SKM-1 (cell line): ENCODE results near the gene VPS54.
"Not testable (repeated sequence)": the region's sequence is repeated elsewhere in the genome, so short reads cannot be mapped to it uniquely, and the experiment has no call there.

Experiments used
- DNase-seq: peaks from one replicate; lab custom pipeline; 2025; ENCODE audit not compliant: unreplicated experiment; lab: John Stamatoyannopoulos, UW

The VPS54 gene

GRCh38 chr2:63994329-63995070, 24.7 kb downstream of the VPS54 start:
- DNase-seq, result not testable (repeated sequence)

- DNase-seq, result no peak
These were observed 25.4 kb downstream of the VPS54 start for GRCh38 chr2:63993871-63994270.

- DNase-seq, result not testable (repeated sequence)
These were observed 26.1 kb downstream of the VPS54 start for GRCh38 chr2:63993130-63993584.

GRCh38 chr2:63992061-63992685, 27.1 kb downstream of the VPS54 start:
- no peak for DNase-seq

GRCh38 chr2:63991173-63991999, 27.8 kb downstream of the VPS54 start:
- DNase-seq, result not testable (repeated sequence)

- DNase-seq, result no peak
These were observed 29.2 kb downstream of the VPS54 start for GRCh38 chr2:63990072-63990471.

GRCh38 chr2:63988842-63989436, 30.3 kb downstream of the VPS54 start:
- DNase-seq, result not testable (repeated sequence)

- no peak for DNase-seq
These were observed 34.4 kb downstream of the VPS54 start for GRCh38 chr2:63984606-63985359.

GRCh38 chr2:63983986-63984605, 35.1 kb downstream of the VPS54 start:
- DNase-seq, result no peak

- no peak for DNase-seq
These were observed 36.9 kb downstream of the VPS54 start for GRCh38 chr2:63982335-63982734.

- DNase-seq, result no peak
These were observed 37.5 kb downstream of the VPS54 start for GRCh38 chr2:63981702-63982103.

- DNase-seq, result no peak
These were observed 38.4 kb downstream of the VPS54 start for GRCh38 chr2:63980794-63981193.

GRCh38 chr2:63977904-63978303, 41.3 kb downstream of the VPS54 start:
- no peak for DNase-seq

- no peak for DNase-seq
These were observed 43.1 kb downstream of the VPS54 start for GRCh38 chr2:63976125-63976510.

- DNase-seq, result no peak
These were observed 43.6 kb downstream of the VPS54 start for GRCh38 chr2:63975437-63976124.

GRCh38 chr2:63975036-63975435, 44.2 kb downstream of the VPS54 start:
- DNase-seq, result not testable (repeated sequence)

GRCh38 chr2:63962186-63962585, 57.0 kb downstream of the VPS54 start:
- no peak for DNase-seq

- DNase-seq, result no peak
These were observed 68.8 kb downstream of the VPS54 start for GRCh38 chr2:63950414-63950813.

GRCh38 chr2:63942788-63943187, 76.4 kb downstream of the VPS54 start:
- DNase-seq, result no peak

GRCh38 chr2:63932104-63932503, 87.1 kb downstream of the VPS54 start:
- not testable (repeated sequence) for DNase-seq
